Bone marrow (tissue), 2 donors: ENCODE measurements around the gene C3orf22.

Source experiments
- DNase-seq, 2 donors: peaks; one replicate each; lab custom pipeline; 2025; lab: John Stamatoyannopoulos, UW

The C3orf22 gene

DNA sequence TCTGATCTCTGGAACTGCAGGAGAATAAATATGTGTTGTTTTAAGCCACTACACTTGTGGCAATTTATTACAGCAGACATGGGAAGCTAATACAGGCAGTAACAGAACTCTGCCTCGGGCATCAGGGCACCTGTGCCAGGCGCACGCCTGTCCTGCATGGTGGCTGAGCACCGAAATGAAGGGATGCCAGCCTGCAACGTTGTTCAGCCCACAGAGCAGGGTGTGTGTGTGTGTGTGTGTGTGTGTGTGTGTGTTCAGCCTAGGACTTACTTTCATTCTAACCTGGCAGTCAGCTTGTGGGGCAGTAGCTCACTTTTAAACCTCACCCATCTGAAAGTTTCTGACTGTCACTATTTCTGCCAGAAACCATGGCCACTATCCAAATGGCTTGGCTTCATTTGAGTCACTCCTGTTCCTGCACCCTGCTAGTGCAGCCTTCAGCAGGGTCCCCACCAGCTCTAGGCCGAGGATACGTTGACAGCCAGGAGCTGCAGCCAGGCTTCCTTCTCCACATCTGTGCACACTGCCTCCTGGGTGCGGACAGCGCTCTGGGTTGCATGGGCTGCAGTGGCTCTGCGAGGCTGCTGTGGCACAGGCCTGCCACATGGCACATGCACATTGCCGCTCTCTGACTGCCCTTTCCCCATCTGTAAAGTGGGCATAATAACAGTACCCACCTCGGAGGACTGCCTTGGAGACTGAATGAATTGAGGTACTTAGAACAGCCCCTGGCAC is 45.6 kb downstream of the C3orf22 start:
- DNase-seq = no peak

DNA sequence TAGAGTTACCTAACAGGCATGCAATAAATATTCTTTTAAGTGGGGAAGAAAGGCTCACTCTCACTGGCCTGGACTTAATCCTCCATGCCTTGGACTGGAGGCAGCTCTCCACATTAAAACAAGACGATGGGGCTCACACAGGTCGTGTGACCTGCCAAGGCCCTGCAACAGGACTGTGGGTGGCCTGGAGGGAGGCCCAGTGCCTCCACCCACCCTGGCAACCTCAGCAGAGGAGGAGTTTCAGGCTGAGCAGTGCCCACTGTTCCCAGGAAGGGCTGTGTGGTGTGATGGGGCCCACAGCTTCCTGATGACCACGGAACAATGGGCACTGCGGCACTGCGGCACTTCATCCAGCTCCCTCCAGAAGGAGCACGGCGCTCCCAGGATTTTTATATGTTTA is 46.7 kb downstream of the C3orf22 start:
- DNase-seq = no peak

- no peak for DNase-seq
Observed at GRCh38 chr3:126511291-126511690, 47.4 kb downstream of the C3orf22 start.

DNA sequence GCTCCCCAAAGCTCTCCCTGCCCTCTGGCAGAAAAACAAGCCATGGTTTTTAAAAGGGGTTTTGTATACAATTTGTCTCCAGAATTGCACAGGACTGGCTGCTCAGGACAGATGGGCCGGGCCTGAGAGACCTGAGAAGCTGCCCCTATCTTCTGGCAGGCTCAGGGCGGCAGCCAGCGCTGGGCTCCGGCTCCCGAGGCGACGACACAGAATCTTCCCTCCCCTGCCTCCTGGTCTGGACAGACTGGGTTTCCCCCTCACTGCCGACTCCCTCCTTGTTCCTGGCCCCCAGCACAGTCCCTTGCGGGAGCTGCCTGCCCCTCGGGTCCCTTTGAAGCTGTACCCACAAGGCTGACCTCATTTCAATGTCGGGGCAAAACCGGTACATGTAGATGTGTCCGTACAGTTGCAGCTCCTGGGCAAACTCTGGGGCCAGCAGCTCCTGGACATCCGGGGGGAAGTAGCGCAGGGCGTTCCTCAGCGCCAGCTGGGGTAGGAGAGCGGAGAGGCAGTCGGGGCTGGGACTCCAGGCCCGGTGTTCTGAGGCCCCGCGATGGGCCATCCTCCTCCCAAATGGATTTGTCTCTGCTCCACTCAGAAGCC is 48.3 kb downstream of the C3orf22 start:
- DNase-seq = no peak

GRCh38 chr3:126509597-126510307 is 49.0 kb downstream of the C3orf22 start:
- no peak for DNase-seq

GRCh38 chr3:126508564-126508964 is 50.2 kb downstream of the C3orf22 start:
- DNase-seq = no peak

DNA sequence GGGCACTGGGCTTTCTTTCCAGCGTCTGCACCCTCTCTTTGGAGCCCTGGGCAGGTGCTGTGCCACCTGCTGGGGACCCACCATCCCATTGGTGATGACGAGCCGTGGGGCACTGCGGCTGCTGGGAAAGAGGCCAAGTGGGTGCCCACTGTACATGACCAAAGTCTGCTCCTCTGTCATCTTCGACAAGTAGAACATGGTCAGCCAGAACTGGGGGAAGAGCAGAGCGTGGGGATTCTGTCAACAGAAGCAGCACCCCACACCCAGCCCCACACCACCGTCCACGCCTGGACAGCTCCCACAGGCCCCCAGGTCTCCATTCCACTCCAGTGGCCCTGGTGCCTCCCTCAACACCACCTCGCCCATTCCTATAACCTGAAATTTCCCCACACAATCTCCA is 50.8 kb downstream of the C3orf22 start:
- no peak for DNase-seq

DNA sequence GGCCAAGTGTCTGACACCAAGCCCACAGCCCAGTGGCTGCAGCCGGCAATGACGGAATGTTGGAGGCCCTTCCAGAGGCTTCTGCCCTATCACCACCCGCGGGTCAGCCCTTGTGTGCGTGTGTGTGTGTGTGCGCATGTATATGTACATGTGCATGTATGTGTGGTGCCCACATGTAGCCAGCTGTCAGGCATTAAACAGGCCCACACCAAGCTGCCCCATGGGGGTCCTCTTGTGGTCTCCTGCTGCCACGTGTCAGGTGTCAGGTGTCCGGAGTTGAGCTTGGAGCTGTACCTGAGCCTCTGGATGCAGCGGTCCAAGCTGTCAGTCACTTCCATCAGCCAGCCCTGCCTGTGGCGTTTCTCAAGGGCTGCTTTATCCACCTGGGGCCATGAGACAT is 55.0 kb downstream of the C3orf22 start:
- DNase-seq = no peak

GRCh38 chr3:126502656-126503055 is 56.1 kb downstream of the C3orf22 start:
- DNase-seq = no peak

DNA sequence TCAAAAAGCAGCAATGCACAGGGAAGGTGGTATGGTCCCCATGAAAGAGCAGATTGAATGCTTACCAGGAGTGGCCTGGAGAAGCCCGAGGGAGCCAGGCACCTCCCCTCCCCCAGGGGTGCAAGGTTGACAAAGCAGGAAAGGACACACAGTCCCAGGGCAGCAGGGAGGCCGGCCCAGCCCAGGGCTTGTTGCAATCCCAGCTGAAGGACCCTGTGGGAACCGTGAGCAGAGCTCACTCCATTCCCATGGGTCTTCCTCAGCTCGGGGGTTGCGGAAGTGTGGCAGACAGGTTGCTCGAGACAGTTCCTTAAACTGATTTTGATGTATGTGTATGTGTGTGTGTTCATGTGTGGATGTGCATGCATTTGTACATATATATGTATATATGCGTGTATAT is 57.0 kb downstream of the C3orf22 start:
- DNase-seq = no peak

DNA sequence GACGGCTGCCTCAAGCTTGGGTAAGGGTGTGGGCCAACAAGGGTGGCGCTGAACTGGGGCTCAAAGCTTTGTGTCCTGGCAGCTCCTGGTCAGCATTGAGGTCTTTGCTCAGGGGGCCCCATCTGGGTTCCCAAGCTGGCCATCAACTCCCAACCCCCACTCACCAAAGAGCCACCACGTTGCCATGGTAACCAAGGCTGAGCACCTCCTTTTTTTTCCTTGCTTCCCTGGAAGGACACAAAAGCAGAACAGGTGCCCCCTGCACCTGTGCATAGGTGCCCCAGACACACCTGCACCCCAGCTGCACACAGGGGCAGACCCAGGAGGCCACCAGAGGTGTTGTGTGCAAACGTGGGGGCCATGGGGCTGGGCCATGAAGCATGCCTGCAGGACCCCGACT is 57.7 kb downstream of the C3orf22 start:
- DNase-seq = no peak

DNA sequence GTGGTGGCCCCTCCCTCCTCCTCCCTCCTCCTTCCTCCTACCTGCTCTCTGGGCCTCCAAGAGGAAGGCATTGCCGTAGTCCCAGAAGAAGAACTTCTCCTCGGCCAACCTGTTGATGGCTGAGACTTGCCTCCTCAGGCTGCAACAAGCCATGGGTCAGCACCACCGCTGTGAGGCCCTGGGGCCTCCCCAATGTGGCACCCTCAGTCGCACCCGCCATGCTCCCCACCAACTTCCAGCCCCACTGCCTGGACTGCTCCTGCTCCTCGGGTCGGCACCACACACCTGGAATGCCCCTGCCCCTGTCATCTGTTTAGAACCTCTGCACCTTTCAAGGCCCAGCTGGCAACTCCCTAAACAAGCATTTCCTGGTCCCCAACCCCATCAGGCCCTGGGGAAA is 58.7 kb downstream of the C3orf22 start:
- no peak for DNase-seq
